ENCODE data around the gene DNAH11. TPM values are rescaled to one million over a fixed set of nuclear protein-coding genes. Genes with fewer than 3 reads are reported as not detected.

The DNAH11 gene
- total RNA-seq, 1 experiment from 2014 or later = 0.54 TPM

DNA sequence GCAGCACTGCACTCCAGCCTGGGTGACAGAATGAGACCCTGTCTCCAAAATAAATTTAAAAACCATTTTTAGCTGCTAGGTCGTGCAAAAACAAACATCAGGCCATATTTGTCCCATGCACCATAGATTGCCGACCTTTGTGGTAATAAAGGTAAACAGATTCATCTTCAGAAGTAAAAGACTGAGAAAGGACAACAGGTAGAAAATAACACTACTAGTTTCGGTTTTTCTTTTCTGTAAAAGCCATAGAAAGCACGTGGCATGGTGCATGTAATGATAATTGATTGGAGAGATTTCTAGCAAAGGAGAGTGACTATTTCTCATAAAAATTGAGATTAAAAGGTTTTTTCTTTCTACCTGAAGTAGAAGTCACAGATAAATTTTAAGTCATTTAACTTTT, 93.9 kb downstream of the DNAH11 start:
- no TSS peak for BruUV-seq (replicated peaks)
- ChIA-PET CTCF (no interaction called here), POLR2A (ENCODE audit: low non-redundant PET) (no interaction called here)
- H3K4me3 ChIP-seq (ENCODE audit: low read depth, low read length, poor library complexity, severe bottlenecking) = no peak overlapping the region
- H3K27me3 ChIP-seq (replicated peaks; ENCODE audit: insufficient read depth, low read depth, low read length, poor library complexity) = peaks cover 61% of the 10 kb centered on the region
- DNase-seq (ENCODE audit: low spot score) = no peak
- no peak for TF ChIP-seq EZH2 (IDR thresholded peaks at IDR 0.05; ENCODE audit: borderline replicate concordance, low read depth, low read length, poor library complexity, severe bottlenecking)
- H3K27ac ChIP-seq (ENCODE audit: low read depth, low read length, poor library complexity, severe bottlenecking) = no peak overlapping the region
- no peaks in the 10 kb centered on the region for H3K9me3 ChIP-seq (ENCODE audit: low read depth, low read length, poor library complexity, severe bottlenecking)
- H3K36me3 ChIP-seq (ENCODE audit: insufficient read depth, low read length, poor library complexity, severe bottlenecking) = no peaks in the 10 kb centered on the region
- H3K4me1 ChIP-seq (ENCODE audit: insufficient read depth, low read length, poor library complexity, severe bottlenecking) = no peaks in the 10 kb centered on the region
- intact Hi-C loops (cut with micrococcal nuclease; ENCODE audit: unreplicated experiment) = no loop called here

DNA sequence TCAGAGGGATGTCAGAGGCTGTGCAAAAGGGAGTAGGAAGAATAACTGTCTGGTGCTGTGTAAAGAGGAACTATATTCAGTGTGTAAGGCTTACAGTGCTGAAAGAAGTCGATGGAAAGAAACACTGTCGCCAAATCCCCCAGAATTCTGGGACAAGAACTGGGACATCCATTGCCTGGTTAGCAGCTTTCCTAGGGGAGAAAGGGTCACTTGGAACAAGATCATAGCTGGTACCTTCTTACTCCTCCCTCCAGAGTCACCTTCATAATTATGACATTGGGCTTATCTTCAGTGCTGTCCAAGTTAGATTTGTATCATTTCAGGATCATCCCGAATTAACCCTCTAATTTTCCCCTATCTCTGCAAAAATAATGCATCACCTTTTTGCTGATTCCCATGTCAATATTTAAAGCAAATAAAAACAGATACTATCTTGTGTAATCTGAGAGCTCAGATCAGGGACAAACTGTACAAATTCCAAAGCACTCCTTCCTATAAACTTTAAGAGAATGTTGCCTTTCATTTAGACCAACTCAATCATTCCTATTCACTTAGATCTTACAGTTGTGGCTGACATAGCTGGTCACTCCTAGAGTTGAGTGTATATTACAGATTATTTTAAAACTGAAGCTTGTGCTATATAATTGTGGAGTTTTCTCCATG, 96.5 kb downstream of the DNAH11 start:
- intact Hi-C loops (cut with micrococcal nuclease; ENCODE audit: unreplicated experiment) = no loop called here
- CTCF ChIA-PET = no interaction called here

DNA sequence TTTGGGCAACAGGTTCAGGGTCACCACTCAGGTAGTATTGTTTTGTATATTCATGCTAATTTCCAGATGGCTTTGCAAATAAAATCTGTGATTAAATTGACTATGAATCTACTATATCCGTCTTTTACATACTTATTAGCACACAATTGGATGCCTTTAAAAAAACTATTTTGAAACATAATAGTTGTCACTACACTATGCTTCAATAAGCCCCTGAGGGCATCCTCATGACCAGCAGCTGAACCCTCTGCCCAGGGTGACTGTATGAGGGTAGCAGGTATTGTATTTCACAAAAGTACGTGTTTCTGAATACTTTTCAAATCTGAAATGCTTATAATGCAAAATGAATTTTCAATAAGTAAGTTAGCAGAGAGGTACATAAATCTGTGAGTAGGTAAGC, 97.3 kb downstream of the DNAH11 start:
- DNase-seq (ENCODE audit: low spot score) = no peak
- no peaks in the 10 kb centered on the region for H3K36me3 ChIP-seq (ENCODE audit: insufficient read depth, low read length, poor library complexity, severe bottlenecking)
- POLR2A ChIA-PET (ENCODE audit: low non-redundant PET) = no interaction called here
- intact Hi-C loops (cut with micrococcal nuclease; ENCODE audit: unreplicated experiment) = no loop called here
- no peak overlapping the region for H3K27ac ChIP-seq (ENCODE audit: low read depth, low read length, poor library complexity, severe bottlenecking)
- no peaks in the 10 kb centered on the region for H3K9me3 ChIP-seq (ENCODE audit: low read depth, low read length, poor library complexity, severe bottlenecking)
- CTCF ChIA-PET = no interaction called here
- no peak for TF ChIP-seq EZH2 (IDR thresholded peaks at IDR 0.05; ENCODE audit: borderline replicate concordance, low read depth, low read length, poor library complexity, severe bottlenecking)
- peaks cover 89% of the 10 kb centered on the region for H3K27me3 ChIP-seq (replicated peaks; ENCODE audit: insufficient read depth, low read depth, low read length, poor library complexity)
- no peaks in the 10 kb centered on the region for H3K4me1 ChIP-seq (ENCODE audit: insufficient read depth, low read length, poor library complexity, severe bottlenecking)
- H3K4me3 ChIP-seq (ENCODE audit: low read depth, low read length, poor library complexity, severe bottlenecking) = no peak overlapping the region
- no TSS peak for BruUV-seq (replicated peaks)

More for the DNA sequence above, 96.5 kb downstream of the DNAH11 start:
- no peaks in the 10 kb centered on the region for H3K4me1 ChIP-seq (ENCODE audit: insufficient read depth, low read length, poor library complexity, severe bottlenecking)
- H3K9me3 ChIP-seq (ENCODE audit: low read depth, low read length, poor library complexity, severe bottlenecking) = no peaks in the 10 kb centered on the region
- no peak for TF ChIP-seq EZH2 (IDR thresholded peaks at IDR 0.05; ENCODE audit: borderline replicate concordance, low read depth, low read length, poor library complexity, severe bottlenecking)
- TF ChIP-seq, protein P1, sequence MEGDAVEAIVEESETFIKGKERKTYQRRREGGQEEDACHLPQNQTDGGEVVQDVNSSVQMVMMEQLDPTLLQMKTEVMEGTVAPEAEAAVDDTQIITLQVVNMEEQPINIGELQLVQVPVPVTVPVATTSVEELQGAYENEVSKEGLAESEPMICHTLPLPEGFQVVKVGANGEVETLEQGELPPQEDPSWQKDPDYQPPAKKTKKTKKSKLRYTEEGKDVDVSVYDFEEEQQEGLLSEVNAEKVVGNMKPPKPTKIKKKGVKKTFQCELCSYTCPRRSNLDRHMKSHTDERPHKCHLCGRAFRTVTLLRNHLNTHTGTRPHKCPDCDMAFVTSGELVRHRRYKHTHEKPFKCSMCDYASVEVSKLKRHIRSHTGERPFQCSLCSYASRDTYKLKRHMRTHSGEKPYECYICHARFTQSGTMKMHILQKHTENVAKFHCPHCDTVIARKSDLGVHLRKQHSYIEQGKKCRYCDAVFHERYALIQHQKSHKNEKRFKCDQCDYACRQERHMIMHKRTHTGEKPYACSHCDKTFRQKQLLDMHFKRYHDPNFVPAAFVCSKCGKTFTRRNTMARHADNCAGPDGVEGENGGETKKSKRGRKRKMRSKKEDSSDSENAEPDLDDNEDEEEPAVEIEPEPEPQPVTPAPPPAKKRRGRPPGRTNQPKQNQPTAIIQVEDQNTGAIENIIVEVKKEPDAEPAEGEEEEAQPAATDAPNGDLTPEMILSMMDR (conservative IDR thresholded peaks at IDR 0.05; ENCODE audit: low read depth, low read length) = no peak
- H3K36me3 ChIP-seq (ENCODE audit: insufficient read depth, low read length, poor library complexity, severe bottlenecking) = no peaks in the 10 kb centered on the region
- DNase-seq (ENCODE audit: low spot score) = no peak
- POLR2A ChIA-PET (ENCODE audit: low non-redundant PET) = no interaction called here
- H3K4me3 ChIP-seq (ENCODE audit: low read depth, low read length, poor library complexity, severe bottlenecking) = no peak overlapping the region
- no TSS peak for BruUV-seq (replicated peaks)
- no peak overlapping the region for H3K27ac ChIP-seq (ENCODE audit: low read depth, low read length, poor library complexity, severe bottlenecking)
- H3K27me3 ChIP-seq (replicated peaks; ENCODE audit: insufficient read depth, low read depth, low read length, poor library complexity) = peaks cover 82% of the 10 kb centered on the region

DNA sequence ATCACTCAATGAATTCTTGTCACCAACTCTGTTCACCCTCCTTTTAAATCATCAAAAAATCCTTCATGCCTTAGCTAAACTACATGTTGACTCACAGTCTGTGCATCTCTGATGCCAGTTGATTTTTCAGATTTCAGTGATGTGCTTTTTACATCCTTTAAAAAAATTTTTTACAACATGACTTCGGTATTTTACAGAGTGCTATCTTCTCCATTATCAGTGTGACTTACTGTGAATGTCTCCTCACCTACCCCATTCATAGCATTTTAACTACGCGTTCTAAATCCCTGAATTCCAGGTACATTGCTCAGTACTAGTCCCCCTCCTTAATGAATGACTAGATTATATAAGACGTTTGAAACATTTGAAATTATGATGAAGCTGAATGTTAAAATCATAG, 98.7 kb downstream of the DNAH11 start:
- H3K4me3 ChIP-seq (ENCODE audit: low read depth, low read length, poor library complexity, severe bottlenecking) = no peak overlapping the region
- H3K4me1 ChIP-seq (ENCODE audit: insufficient read depth, low read length, poor library complexity, severe bottlenecking) = no peaks in the 10 kb centered on the region
- H3K9me3 ChIP-seq (ENCODE audit: low read depth, low read length, poor library complexity, severe bottlenecking) = no peaks in the 10 kb centered on the region
- intact Hi-C loops (cut with micrococcal nuclease; ENCODE audit: unreplicated experiment) = no loop called here
- no peak for DNase-seq (ENCODE audit: low spot score)
- no TSS peak for BruUV-seq (replicated peaks)
- POLR2A ChIA-PET (ENCODE audit: low non-redundant PET) = no interaction called here
- no peaks in the 10 kb centered on the region for H3K36me3 ChIP-seq (ENCODE audit: insufficient read depth, low read length, poor library complexity, severe bottlenecking)
- H3K27me3 ChIP-seq (replicated peaks; ENCODE audit: insufficient read depth, low read depth, low read length, poor library complexity) = peaks cover 85% of the 10 kb centered on the region
- H3K27ac ChIP-seq (ENCODE audit: low read depth, low read length, poor library complexity, severe bottlenecking) = no peak overlapping the region
- CTCF ChIA-PET = no interaction called here
- TF ChIP-seq, protein P1 (conservative IDR thresholded peaks at IDR 0.05; ENCODE audit: low read depth, low read length) = no peak
- TF ChIP-seq EZH2 (IDR thresholded peaks at IDR 0.05; ENCODE audit: borderline replicate concordance, low read depth, low read length, poor library complexity, severe bottlenecking) = no peak
